A549 (cell line): ENCODE measurements around the gene LRIT2. TPM values are rescaled to one million over a fixed set of nuclear protein-coding genes. Genes with fewer than 3 reads are reported as not detected.

Source experiments
- ATAC-seq, 2 experiments: fragments of 200-7000 bp in 1 of 2; fragments of >200 bp in 1 of 2; cut with Nextera tagmentation in 1 of 2; cut with Tn5 transposase in 1 of 2; 3 replicates each; pipeline versions ENCODE4 v1.8.0 to v1.9.1; 2018 to 2020; ENCODE audit warnings: mild to moderate bottlenecking in 1 of 2, moderate library complexity in 1 of 2
- CTCF ChIA-PET: fragments of 300-600 bp; sonication (Branson Sonifier 250); formaldehyde crosslinking; extraction: SDS; loops from one replicate; lab custom pipeline; 2021; ENCODE audit warnings: antibody characterized with exemption, inconsistent platforms; lab: Yijun Ruan, JAX
- POLR2A ChIA-PET: fragments of 350-600 bp; formaldehyde crosslinking; extraction: SDS; loops from one replicate; lab custom pipeline; 2021; ENCODE audit warnings: antibody characterized with exemption, inconsistent platforms; lab: Yijun Ruan, JAX
- DNase-seq, 2 experiments: peaks; one replicate each; pipeline versions ENCODE4 v3.0.0 to v3.0.0-alpha.2; 2011 to 2016; ENCODE audit warnings: low read depth in 1 of 2, low spot score in 1 of 2
- FAIRE-seq: peaks from 2 replicates; lab custom pipeline; 2011; peaks lifted over from hg19 to GRCh38; lab: Jason Lieb, UNC
- H3K27ac ChIP-seq, 2 experiments: fragments of >200 bp; sonication (Bioruptor Twin); formaldehyde crosslinking; 3 replicates each; pipeline ENCODE4 v1.5.1; 2016 to 2017
- H3K4me1 ChIP-seq: fragments of >200 bp; sonication (Bioruptor Twin); formaldehyde crosslinking; 3 replicates; pipeline ENCODE4 v1.6.1; 2016
- H3K4me2 ChIP-seq: fragments of >200 bp; sonication (Bioruptor Twin); formaldehyde crosslinking; 3 replicates; pipeline ENCODE4 v1.6.1; 2016
- H3K4me3 ChIP-seq: fragments of >200 bp; sonication (Bioruptor Twin); formaldehyde crosslinking; 3 replicates; pipeline ENCODE4 v1.5.1; 2016
- H3K9me3 ChIP-seq: fragments of >200 bp; sonication (Bioruptor Twin); formaldehyde crosslinking; 3 replicates; pipeline ENCODE4 v1.6.1; 2016
- CBX8 ChIP-seq: fragments of 200-600 bp; sonication (generic); IDR thresholded peaks from 2 replicates; pipeline ENCODE4 v1.6.1; 2016
- CHD2 ChIP-seq: fragments of 150-350 bp; IDR thresholded peaks from 2 replicates; pipeline ENCODE4 v1.6.1; 2014; ENCODE audit warnings: low read length; ENCODE audit not compliant: partially characterized antibody
- CHD4 ChIP-seq: fragments of 200-600 bp; sonication (generic); IDR thresholded peaks from 2 replicates; pipeline ENCODE4 v1.6.1; 2016; ENCODE audit warnings: antibody characterized with exemption, mild to moderate bottlenecking, borderline replicate concordance
- EHF ChIP-seq: fragments of 250-450 bp; sonication (Bioruptor Pico); IDR thresholded peaks from 2 replicates; pipeline ENCODE4 v1.5.0; 2020; ENCODE audit warnings: mild to moderate bottlenecking
- HEYL ChIP-seq: fragments of 250-450 bp; sonication (Bioruptor Pico); IDR thresholded peaks from 2 replicates; pipeline ENCODE4 v1.8.0; 2021; ENCODE audit warnings: mild to moderate bottlenecking, moderate library complexity
- HOXB13 ChIP-seq: fragments of 250-450 bp; sonication (Bioruptor Pico); IDR thresholded peaks from 2 replicates; pipeline ENCODE4 v1.5.0; 2020; ENCODE audit warnings: low read depth, mild to moderate bottlenecking, moderate library complexity
- JUN ChIP-seq, 2 experiments: fragments of >200 bp; sonication (Bioruptor Twin); formaldehyde crosslinking; IDR thresholded peaks; 2 replicates in 1 of 2; 3 replicates in 1 of 2; pipeline ENCODE4 v1.6.1; 2016 to 2017
- JUNB ChIP-seq: fragments of >200 bp; sonication (Bioruptor Twin); formaldehyde crosslinking; IDR thresholded peaks from 2 replicates; pipeline ENCODE4 v1.6.1; 2016
- KDM1A ChIP-seq: fragments of 200-600 bp; sonication (generic); IDR thresholded peaks from 2 replicates; pipeline ENCODE4 v1.6.1; 2016; ENCODE audit warnings: low read depth, mild to moderate bottlenecking
- KDM5A ChIP-seq: fragments of 200-600 bp; sonication (generic); IDR thresholded peaks from 2 replicates; pipeline ENCODE4 v1.6.1; 2016; ENCODE audit warnings: antibody characterized with exemption, mild to moderate bottlenecking
- MYC ChIP-seq: IDR thresholded peaks from 2 replicates; pipeline ENCODE4 v1.6.1; 2012; ENCODE audit warnings: mild to moderate bottlenecking, inconsistent platforms, low read length, improper control_type of control experiment, borderline replicate concordance
- NPAS2 ChIP-seq: fragments of 250-450 bp; sonication (Bioruptor Pico); IDR thresholded peaks from 2 replicates; pipeline ENCODE4 v1.8.0; 2022; ENCODE audit warnings: mild to moderate bottlenecking, moderate library complexity, borderline replicate concordance
- POLR2AphosphoS2 ChIP-seq: conservative IDR thresholded peaks from 2 replicates; pipeline ENCODE4 v1.6.1; 2012; ENCODE audit warnings: low read length, improper control_type of control experiment, inconsistent platforms
- RFX5 ChIP-seq: fragments of 450-650 bp; IDR thresholded peaks from 2 replicates; pipeline ENCODE4 v1.7.1; 2014; ENCODE audit warnings: antibody characterized with exemption, mild to moderate bottlenecking, moderate library complexity
- SREBF2 ChIP-seq: fragments of 450-650 bp; IDR thresholded peaks from 2 replicates; pipeline ENCODE4 v1.6.1; 2014; ENCODE audit warnings: mild to moderate bottlenecking, moderate library complexity
- TFCP2L1 ChIP-seq: fragments of 250-450 bp; sonication (Bioruptor Pico); IDR thresholded peaks from 2 replicates; pipeline ENCODE4 v1.5.0; 2021; ENCODE audit warnings: mild to moderate bottlenecking
- ZFP36 ChIP-seq: fragments of 450-650 bp; IDR thresholded peaks from 2 replicates; pipeline ENCODE4 v1.6.1; 2014; ENCODE audit warnings: borderline replicate concordance; ENCODE audit not compliant: partially characterized antibody
- ZNF302 ChIP-seq: fragments of 250-450 bp; sonication (Bioruptor Pico); IDR thresholded peaks from 2 replicates; pipeline ENCODE4 v1.9.0; 2021; ENCODE audit warnings: inconsistent platforms, mild to moderate bottlenecking, moderate library complexity
- WGBS: methylation state at CpG from one replicate; pipeline ENCODE4 v1.1.6; 2017; ENCODE audit errors: missing lambda C conversion rate; 5-methylcytosine and 5-hydroxymethylcytosine counted together
- polyA plus RNA-seq, 4 experiments: library from polyadenylated mRNA; depleted of rRNA in 3 of 4; stranded (reverse); fragments of >200 nt; fragmentation: RNase III in 1 of 4; extraction: RNeasy Plus Mini Kit Qiagen cat#74134 plus additional on column Dnase treatment in 1 of 4; gene quantifications; 2 replicates in 3 of 4; 3 replicates in 1 of 4; pipeline ENCODE4 v1.2.3, GENCODE V29; 2011 to 2017
- TF ChIP-seq, protein P1 (sequence below): fragments of >200 bp; sonication (Bioruptor Twin); formaldehyde crosslinking; IDR thresholded peaks from 3 replicates; pipeline ENCODE4 v1.5.1; 2016
- TF ChIP-seq, protein P2 (sequence below): IDR thresholded peaks from 2 replicates; pipeline ENCODE4 v1.6.1; 2012
- TF ChIP-seq, protein P3 (sequence below): fragments of 450-650 bp; IDR thresholded peaks from 2 replicates; pipeline ENCODE4 v1.6.1; 2014; ENCODE audit warnings: antibody characterized with exemption
- TF ChIP-seq, protein P4 (sequence below): fragments of >200 bp; sonication (Bioruptor Twin); formaldehyde crosslinking; IDR thresholded peaks from 2 replicates; pipeline ENCODE4 v1.6.1; 2016

The LRIT2 gene
- polyA plus RNA-seq, 2 of the 4 experiments (the other 2 are of a cell fraction), result not detected

DNA sequence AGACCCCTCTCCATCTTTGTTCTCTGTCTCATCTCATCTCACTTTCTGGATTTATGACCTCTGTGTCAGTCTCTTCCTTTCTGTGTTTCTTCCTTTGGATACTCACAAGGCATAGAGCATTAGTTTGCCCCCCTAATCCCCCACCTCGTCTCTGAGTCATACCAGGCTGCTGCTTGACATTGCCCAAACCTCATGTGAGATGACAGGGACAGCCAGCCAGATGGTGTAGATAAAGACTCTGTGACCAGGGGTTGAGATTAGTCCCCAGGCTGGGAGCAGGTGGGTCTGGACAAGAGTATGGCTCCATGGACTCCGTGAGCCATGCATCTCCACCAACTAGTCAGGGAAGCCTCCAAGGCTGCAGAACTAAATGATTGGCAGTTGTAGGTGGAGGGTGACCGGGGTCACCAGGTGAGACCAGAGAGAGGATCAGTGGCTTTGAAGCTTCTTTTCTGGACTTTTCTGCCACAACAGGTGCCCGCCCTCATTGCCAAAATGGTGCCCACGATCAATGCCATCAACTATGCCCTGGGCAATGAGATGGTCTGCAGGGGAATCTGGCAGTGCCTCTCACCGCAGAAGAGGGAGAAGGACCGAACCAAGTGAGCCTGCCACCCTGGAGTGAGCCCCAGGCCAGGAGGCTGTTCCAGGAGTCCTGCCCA is 32.8 kb upstream of the LRIT2 start:
- DNase-seq, result no peak

DNA sequence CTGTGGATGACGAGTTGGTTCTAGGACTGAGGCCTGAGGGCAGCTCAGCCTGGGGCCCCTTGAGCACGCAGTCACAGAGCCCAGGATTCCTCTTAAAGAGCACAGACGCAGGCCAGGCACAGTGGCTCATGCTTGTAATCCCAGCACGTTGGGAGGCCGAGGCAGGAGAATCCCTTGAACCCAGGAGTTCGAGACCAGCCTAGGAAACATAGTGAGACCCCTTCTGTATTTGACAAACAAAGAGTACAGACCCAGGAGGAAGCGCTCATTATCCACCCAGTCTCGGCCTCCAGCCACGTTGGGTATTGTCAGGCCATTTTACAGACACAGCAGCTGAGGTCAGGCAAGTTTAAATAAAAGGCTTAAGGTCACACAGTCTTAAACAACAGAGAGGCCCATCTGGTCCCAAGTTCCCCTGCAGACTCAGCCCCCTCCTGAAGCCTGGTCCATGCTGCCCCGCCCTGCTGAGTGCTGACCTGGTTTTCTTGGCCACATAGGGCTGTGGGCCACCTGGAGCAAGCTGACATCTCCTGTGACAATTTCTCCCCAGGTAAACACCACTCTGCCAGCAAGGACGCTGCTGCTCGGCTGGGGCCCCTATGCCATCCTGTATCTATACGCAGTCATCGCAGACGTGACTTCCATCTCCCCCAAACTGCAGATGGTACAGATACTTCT is 32.1 kb upstream of the LRIT2 start:
- Histone ChIP-seq H3K27ac (no peak overlapping the region), H3K4me1 (0 out of 3 replicates have a peak, but pooled peaks cover 4% of the 10 kb centered on the region), H3K4me3 (no peak overlapping the region), H3K4me2 (peak overlapping the region; percentile 81), H3K9me3 (no peaks in the 10 kb centered on the region)
- TF ChIP-seq, protein P1, sequence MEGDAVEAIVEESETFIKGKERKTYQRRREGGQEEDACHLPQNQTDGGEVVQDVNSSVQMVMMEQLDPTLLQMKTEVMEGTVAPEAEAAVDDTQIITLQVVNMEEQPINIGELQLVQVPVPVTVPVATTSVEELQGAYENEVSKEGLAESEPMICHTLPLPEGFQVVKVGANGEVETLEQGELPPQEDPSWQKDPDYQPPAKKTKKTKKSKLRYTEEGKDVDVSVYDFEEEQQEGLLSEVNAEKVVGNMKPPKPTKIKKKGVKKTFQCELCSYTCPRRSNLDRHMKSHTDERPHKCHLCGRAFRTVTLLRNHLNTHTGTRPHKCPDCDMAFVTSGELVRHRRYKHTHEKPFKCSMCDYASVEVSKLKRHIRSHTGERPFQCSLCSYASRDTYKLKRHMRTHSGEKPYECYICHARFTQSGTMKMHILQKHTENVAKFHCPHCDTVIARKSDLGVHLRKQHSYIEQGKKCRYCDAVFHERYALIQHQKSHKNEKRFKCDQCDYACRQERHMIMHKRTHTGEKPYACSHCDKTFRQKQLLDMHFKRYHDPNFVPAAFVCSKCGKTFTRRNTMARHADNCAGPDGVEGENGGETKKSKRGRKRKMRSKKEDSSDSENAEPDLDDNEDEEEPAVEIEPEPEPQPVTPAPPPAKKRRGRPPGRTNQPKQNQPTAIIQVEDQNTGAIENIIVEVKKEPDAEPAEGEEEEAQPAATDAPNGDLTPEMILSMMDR, result no peak; the same call in 2 of the 3 replicates
- TF ChIP-seq HEYL (CRISPR knock-in tag) (no peak), TFCP2L1 (CRISPR knock-in tag) (no peak), JUN (IDR thresholded peaks at IDR 0.05) (no peak), CHD2 (no peak), CBX8 (no peak), JUNB (no peak), RFX5 (no peak), MYC (no peak), KDM5A (no peak), KDM1A (no peak), EHF (CRISPR knock-in tag) (no peak), ZNF302 (CRISPR knock-in tag) (no peak), NPAS2 (CRISPR knock-in tag) (no peak), CHD4 (no peak), POLR2AphosphoS2 (no peak), ZFP36 (no peak)
- TF ChIP-seq, protein P2, sequence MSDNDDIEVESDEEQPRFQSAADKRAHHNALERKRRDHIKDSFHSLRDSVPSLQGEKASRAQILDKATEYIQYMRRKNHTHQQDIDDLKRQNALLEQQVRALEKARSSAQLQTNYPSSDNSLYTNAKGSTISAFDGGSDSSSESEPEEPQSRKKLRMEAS, result no peak
- TF ChIP-seq, protein P3, sequence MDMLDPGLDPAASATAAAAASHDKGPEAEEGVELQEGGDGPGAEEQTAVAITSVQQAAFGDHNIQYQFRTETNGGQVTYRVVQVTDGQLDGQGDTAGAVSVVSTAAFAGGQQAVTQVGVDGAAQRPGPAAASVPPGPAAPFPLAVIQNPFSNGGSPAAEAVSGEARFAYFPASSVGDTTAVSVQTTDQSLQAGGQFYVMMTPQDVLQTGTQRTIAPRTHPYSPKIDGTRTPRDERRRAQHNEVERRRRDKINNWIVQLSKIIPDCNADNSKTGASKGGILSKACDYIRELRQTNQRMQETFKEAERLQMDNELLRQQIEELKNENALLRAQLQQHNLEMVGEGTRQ, result no peak
- TF ChIP-seq, protein P4, sequence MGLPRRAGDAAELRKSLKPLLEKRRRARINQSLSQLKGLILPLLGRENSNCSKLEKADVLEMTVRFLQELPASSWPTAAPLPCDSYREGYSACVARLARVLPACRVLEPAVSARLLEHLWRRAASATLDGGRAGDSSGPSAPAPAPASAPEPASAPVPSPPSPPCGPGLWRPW, result no peak
- POLR2A ChIA-PET, result no interaction called here
- FAIRE-seq, result no peak
- CTCF ChIA-PET, result interaction anchor here (0.7 to 15.3 kb wide), 19 partner anchors 8 to 282 kb away, joined by 3 to 341 read pairs (median 5); partner anchors contain the start of genes LRIT1 and RGR
- 71% methylated on average over 11 of the region's 15 CpGs for WGBS
- DNase-seq, result no peak
- ATAC-seq, result no peak; a peak in 2 of 6 replicates

More for the DNA sequence above, 32.8 kb upstream of the LRIT2 start:
- ChIA-PET POLR2A (no interaction called here), CTCF (interaction anchor here (2.0 to 15.3 kb wide), 4 partner anchors 10 to 281 kb away, joined by 8 to 341 read pairs (median 13); no protein-coding TSS in a partner anchor)
- Histone ChIP-seq H3K4me1 (0 out of 3 replicates have a peak, but pooled peaks cover 4% of the 10 kb centered on the region), H3K9me3 (no peaks in the 10 kb centered on the region), H3K4me2 (no peak overlapping the region), H3K27ac (no peak overlapping the region), H3K4me3 (no peak overlapping the region)
- TF ChIP-seq HOXB13 (CRISPR knock-in tag), result no peak
- TF ChIP-seq SREBF2, result no peak
- ATAC-seq, result no peak
- 46% methylated on average over 7 of the region's 7 CpGs for WGBS
- no peak for FAIRE-seq
